ENCODE data around the gene LRRC8C.
"Not testable (repeated sequence)": the region's sequence is repeated elsewhere in the genome, so short reads cannot be mapped to it uniquely, and the experiment has no call there.

LRRC8C gene

DNA sequence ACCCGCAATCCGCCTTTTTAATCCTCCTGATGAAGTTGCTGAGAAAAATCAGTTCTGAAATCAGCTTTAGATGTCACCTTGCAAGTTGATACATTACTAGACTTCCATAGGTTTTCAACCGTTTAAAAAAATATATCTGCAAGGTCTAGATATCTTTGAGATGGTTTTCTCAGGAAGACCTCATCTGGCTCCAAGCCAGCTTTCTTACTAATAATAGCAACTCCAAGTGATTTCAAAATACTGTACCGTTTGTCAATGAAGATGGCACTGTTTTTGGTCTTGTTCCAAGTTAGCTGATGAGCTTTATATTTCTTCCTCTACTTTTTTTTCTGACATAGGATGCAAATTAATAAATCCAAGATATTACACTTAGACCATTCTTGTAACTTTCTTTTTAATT, 40.3 kb downstream of the LRRC8C start:
- DNase-seq: peak; percentile 21 to 26

DNA sequence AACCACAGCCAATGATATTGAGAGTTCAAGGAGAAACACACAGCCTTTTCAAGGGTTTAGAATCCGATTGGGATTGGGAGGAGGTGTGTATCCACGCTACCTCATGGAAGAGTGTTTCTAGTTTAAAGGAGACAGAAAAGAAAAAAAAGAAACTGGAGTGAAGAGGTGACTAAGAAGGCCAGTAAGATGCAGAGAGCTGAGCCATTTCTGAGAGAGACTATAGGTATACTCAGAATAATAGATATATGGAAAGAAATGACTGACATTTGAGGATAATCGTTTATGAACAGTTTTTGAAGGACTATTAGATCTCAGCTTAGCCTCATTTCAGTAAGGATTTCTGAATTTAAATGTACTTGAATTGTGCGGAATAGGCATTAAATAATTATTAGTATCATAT, 42.8 kb downstream of the LRRC8C start:
- no peak for DNase-seq

DNA sequence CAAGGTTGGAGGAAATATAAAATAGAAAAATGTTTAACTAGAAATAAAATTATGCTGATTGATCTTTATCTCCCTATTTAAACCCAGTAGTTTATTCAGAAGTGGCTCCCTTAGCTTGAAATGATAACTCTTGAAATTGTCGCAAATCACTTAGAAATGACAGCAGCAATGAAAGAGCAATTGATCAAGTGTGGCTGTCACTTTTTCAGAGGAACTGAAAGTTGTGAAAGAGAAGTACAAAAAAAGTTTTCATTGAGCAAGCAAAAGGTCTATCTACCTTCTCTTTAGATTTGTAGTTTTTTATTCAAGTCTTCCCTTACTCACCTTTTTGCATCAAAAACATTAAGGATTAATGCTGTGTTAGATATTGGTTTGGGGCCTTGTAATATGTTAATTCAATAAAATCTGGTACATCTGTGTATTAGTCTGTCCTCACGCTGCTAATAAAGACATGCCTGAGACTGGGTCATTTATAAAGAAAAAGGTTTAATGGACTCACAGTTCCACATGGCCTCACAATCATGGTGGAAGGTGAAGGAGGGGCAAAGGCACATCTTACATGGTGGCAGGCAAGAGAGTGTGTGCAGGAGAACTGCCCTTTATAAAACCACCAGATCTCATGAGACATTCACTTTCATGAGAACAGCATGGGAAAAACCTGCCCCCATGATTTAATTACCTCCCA, 48.3 kb downstream of the LRRC8C start:
- DNase-seq: no peak

DNA sequence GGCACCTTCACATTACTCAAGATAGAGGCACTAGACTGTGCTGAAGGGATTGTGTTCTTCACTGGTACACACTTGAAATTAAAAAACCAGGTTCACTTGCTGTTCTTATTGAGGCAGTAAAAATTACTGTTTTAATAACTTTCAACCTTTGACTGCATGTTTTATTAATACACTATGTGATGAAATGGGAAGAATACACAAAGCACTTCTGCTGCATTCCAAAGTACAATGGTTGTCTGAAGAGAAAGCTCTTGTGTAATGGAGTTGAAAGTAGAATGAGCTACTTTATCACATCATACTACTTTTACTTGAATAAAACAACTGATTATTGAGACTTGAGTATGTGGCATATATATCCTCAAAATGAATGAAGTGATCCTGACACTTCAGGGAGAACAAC, 49.7 kb downstream of the LRRC8C start:
- DNase-seq: no peak

DNA sequence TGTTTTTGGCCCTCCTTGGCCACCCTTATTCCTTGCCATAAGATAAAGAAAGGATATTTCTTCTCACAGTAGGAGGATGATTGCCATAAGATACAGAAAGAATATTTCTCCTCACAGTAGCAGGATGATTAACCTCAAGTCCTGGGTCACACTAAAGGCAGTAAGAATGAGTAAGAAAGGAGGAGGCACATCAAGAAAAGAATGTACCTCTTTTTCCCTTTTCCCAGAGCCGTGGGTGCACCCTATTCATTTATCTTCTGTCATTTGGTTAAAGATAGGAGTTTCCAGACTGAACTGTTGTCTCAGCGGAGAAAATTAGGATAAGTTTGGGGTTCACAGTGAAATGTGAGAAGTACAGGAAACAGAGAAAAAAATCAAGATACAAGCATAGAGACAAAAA, 52.5 kb downstream of the LRRC8C start:
- DNase-seq: no peak

DNA sequence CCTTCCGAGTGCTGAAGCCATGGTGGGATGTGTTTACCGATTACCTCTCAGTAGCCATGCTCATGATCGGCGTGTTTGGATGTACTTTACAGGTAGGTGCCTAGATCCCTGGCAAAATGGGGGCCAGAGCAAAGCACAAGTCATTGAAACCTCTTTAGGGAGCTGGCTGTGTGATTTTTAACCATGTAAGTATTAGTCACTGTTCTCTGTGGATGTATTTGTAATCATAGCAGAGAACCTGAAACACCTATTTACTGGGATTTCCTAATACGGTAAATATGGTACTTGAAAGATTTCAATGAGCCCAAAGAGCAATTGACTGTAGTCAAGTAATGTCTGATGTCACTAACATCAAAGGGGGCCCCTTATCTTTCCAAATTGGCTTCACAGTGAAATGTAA, 53.6 kb downstream of the LRRC8C start:
- DNase-seq: no peak

DNA sequence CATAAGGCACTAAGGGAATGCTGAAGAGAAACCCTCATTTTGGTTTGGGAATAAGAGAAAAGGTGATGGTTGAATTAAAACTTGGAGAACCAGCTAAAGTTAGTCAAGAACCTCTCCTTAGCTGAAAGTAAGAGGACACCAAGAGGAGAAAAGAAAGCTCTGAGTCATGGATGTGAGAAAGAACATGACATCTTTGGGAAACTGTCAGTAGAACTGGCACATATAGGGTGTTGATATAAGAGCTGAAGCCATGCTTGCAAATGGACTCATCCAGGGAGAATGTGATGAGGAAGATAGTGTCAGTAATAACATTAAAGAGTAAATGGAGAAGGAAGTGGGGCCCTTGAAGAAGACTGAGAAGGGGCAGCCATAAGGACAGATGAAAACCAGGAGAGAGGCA, 54.3 kb downstream of the LRRC8C start:
- DNase-seq: no peak

DNA sequence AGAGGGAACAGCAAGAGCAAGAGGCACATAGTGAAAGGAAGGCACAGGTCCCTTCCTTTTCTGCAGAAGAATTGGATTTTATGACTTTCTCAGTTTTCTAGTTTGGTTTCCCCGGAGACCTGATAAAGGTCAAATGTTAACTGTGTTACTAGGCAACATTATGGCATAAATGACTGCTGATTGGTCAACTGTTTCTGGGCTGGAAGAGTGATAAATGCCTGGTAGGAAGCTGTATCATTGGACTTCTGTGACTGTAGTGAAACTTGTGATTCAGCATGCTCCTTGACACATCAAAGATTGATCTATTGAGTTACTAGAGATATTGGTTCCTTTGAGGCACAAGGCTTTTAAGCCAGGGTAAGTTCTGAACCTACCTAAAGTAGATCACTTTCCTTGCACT, 55.7 kb downstream of the LRRC8C start:
- no peak for DNase-seq

DNA sequence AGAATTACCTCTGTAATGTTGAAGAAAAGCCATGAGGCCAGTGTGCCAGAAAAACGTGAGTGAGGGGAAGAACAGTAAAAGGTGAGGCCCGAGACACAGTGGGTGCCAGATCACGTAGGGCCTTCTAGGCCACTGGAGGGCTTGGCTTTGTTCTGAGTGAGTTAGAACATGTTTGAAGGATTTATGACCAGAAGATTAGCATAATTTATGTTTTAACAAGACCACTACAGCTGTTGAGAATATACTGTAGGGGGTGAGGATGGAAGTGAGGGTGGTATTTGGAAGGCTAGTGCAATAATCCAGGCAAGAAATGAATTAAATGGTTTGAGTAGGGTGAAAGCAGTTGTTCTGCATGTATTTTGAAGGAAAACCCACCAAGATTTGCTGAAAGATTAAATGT, 56.3 kb downstream of the LRRC8C start:
- no peak for DNase-seq

DNA sequence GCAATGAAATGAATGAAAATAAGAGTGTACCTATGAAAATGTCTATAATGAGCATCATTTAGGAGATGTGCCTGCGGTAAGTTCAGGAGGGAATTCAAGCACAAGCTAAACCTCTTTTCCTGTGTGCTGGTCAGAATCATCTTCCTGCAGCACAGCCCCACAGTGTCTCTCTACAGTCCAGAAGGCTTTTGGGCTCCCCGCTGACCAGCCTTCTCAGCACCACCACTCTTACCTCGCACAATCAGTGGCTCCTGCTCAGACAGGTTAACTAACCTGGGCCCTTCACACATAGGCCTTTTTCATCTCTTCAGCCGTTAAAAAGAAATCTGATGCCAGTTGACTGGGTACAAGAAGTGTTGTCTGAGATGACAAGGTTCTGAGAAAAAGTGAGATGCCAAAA, 57.7 kb downstream of the LRRC8C start:
- DNase-seq: no peak

DNA sequence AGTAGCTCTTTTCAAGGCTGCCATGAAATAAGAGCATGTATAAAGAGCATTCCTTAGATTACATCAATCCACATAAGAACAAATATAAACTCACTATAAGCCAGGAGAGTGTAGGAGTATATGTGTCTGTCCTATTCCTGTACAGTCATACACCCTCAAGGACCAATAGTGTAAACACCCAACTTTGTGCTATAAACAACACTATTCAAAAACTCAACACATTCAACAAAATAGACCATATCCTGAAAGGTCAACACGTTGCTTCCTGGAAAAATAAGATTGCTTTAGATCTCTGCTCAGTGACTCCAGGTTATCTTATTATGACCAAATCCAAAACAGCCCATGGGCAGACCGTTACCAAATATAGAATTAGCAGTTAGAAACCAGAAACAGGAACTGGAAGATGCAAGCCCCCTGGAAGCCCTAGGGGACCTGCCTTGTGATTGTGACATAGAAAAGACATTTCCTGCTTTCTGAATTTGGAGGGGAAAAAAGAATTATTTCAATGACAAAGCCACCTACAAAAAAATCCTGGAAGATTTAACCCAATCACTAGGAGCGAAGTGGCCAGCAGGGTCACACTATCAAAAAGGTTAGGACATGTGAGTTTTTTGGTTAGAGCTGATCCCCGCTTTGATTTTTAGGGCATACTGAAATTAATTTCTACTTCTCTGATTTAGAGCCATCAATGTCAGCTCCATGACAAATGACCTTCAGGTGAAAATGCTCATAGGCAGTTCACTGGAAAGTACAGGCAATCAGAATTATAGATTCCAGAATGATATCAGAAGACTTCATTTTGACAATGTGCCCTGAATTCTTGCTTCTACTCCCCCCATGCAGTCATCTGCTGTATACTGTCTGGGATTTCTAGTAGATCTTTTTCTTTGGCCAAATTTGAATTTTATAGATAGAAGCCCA, 59.9 kb downstream of the LRRC8C start:
- peak; percentile 68 to 82 for DNase-seq

DNA sequence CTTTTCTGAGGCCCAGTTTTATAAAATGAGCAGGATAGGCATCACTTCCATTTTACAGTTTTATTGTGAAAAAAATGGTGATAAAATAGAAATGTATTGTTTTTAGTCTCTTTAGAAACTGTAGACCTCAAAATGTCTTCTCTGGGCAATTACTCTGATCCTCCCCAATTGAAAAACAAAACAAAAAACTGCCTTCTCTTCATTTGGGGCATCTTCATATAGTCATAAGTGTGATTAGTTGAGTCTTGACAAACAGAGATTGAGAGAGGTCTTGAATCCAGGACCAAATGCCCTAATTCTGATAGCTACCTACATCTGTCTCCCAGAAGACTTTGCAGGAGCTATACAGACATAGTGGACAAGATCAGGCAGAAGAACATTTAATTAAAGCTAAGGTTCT, 62.9 kb downstream of the LRRC8C start:
- no peak for DNase-seq

DNA sequence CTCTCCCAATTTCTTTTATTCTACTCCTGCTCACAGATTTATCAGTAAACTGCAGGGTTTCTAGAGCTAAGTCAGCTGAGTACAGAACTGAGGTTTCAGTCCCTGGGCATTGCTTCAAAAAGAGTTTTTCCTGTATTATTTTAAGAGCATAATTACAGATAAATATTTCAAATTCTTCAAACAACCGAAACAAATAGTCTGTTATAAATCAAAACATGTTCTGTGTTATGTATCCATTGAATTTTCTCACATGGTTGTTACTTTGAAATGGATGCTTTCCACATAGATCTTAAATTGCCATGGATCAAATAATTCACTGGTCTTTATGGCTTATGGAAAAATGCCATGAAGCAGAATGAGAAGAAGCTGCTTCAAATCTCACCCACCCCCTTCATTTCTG, 64.5 kb downstream of the LRRC8C start:
- DNase-seq: no peak

DNA sequence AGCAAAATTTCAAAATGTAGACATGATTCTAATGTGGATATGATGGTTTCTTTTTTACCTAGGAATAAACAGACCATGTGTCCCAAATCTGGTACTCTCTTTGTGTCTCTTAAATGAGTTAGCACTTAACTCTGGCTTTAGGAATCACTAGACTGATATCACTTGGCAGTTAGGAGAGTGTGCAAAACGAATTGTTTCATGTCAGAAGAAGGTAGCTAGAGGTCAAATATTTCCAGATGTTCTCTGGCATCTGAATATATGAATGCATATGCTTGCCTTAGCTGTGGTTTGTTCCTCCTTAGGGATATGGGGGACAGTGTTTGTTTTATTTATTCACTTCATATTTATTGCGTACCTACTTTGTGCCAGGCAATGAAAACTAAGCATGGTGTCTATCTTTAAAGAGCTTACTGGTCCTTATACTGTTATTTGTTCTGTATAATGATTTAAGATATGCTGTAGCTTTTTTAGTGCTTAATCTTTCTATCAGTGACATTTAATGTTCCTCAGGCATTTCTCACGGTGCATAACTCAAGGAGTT, 65.2 kb downstream of the LRRC8C start:
- no peak for DNase-seq

DNA sequence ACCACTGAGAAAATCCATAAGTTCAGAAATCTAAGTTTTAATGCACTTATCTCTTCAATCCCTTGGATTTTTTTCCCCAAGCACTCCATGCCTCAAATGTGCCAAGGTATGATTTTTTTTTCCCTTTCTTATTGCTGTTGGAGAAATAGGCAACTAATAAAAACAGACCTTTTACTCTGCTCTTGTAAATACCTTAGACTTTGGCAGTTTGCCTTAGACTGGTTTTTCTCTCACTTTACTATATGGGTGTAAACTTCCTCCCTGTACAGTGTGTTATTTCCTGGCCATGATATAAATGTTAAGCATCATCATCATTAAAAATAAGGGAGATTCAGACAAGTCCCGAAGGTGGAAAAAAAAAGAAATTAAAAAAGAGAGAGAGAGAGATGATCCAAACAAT, 65.7 kb downstream of the LRRC8C start:
- DNase-seq: no peak

DNA sequence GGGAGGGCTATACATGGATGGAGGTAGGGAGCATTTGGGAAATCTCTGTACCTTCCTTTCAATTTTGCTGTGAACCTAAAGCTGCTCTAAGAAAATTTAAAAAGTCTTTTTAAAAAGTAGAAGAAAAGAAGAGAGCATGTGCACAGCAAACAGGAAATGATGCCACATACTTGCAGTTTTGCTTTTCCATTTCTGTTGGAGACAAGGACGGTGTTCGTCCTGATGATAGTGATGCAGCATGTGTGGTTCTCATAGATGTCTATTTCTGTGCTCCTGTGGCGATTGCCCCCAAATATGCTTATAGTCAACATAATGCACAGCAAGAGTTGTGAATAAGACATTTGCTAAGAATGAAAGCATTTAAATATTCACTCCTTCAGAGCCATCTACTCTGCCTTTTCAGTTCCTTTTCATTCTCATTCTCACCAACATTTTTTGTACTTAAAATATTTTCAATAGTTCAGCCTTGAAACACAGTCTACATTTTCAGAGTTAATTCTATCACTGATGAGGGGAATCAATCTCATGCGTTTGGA, 66.6 kb downstream of the LRRC8C start:
- no peak for DNase-seq

DNA sequence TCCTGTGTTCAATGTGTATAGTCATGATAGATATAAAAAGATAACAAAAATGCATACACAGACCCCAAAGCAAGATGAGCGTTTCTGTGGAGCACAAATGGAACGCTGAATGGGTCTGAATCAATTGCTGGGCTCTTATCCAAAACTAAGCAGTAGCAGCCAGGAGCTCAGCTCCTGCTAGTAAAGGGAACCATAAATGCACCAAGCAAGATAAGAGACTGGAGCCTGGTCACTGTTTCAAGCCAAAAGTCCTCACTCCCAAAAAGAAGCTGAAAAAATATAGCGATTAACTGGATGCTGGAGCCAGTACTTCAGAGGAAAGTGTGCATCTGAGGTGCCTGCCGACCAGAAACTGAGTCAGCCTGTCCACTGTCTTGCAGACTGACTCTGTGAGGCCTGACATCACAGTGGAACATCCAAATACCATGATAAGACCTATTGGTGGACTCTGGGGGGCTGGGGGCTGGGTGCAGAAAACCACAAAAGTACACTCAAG, 68.9 kb downstream of the LRRC8C start:
- no peak for DNase-seq

DNA sequence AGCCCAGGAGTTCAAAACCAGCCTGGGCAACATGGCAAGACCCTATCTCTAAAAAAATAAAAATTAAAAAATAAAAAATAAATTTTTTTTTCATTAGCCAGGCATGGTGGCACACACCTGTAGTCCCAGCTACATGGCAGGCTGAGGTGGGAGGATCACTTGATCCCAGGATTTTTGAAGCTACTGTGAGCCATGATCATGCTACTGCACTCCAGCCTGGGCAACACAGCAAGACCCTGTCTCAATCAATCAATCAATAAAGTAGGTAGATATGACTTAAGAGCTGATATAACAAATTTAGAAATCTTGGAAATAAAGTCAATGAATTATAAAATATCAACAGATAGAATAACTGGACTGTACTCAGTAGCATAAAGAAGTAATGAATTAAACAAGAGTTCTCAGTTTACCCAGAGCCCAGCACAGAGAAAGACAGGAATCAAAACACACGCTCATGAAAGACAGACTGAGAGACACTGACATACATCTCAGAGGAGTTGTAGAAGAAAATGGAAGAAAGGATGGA, 69.7 kb downstream of the LRRC8C start:
- DNase-seq: no peak

DNA sequence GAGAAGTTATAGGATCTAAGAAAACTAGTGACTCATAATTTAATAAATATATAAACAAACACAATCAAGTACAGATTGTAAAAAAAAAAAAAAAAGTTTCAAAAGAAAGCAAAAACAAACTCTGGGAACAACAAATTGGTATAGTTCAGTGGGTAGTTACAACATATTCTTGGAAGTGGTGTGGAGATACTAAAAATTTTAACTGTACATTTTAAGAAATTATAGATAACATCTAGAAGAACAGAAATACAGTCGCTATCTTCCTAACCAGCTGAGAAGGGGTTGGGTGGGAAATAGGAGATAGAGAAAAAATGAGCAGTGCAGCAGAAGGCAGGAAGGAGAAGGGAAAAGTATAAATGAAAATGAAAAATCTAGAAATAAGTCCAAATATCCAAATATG, 70.5 kb downstream of the LRRC8C start:
- no peak for DNase-seq

DNA sequence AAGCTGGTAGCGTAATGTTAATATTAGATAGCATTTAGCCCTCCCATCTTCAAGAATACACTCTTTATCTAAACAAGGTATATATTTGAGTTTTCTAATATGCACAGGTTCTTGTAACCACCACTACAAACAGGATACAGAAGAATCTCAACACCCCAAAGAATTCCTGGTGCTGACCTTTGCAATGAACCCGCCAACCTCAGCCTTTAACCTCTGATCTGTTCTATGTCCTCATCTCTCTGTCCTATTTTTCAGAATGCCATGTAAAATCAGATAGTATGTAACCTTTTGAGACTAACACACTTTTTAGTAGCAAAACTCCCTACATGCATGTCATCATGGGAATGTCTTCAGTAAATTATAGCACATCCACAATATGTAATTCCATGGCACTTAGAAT, 71.1 kb downstream of the LRRC8C start:
- no peak for DNase-seq

DNA sequence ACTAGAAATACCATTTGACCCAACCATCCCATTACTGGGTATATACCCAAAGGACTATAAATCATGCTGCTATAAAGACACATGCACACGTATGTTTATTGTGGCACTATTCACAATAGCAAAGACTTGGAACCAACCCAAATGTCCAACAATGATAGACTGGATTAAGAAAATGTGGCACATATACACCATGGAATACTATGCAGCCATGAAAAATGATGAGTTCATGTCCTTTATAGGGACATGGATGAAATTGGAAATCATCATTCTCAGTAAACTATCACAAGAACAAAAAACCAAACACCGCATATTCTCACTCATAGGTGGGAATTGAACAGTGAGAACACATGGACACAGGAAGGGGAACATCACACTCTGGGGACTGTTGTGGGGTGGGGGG, 72.0 kb downstream of the LRRC8C start:
- DNase-seq: not testable (repeated sequence)

DNA sequence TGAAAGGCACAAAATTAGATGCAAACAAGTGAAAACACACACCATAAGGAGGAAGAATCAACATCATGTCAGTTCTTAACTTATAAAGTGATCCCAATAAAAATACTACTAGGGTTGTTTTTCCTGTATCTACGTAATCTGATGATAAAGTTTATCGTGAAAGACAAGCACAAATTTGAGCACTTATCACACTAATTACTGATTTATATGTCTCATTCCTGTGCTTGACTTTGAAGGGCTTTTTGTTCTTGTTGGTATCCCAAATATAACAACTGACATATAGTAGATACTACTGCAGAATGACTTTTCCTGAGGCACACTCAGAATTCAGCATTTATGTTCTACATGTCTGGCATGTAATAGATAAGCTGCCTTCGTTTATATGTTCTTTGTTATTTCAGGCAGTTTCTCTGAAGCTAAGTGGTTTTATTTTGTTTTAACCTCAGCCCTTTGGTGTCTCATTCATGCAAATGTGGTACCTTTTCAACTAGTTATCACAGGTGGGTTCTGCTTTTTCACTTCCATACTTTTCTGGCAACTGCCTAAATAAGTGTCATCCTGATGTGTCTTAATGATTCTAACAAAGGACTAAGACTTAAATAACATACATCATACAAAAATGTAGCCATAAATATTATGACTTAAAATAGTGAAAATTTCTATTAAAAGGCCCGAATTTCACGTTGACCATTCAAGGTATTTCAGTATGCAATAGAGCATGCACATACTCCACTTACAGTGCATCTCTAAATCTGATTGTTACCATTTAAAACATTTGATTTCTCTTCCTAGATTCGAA, 73.2 kb downstream of the LRRC8C start:
- peak in 1 of 2 experiments; percentile 36 for DNase-seq

DNA sequence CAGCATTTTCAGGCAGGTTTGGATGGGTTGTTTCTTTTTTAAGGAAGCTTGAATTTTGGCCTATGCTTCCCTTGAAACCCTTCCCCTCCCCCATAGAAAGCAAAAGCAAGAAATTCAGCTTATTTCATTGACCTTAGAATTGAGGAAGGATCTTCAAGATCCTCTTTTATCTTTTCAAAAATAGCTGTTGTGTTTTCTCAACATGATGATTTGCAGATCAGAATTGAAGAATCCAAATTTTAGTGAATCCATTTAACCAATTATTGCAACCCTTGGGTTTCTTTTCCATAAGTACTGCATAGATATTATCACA, 73.7 kb downstream of the LRRC8C start:
- peak; percentile 68 to 72 for DNase-seq

Data from AML-193 (cell line).